Natural killer cell treated with Interleukin-12 subunit alpha and Interleukin-12 subunit beta and Interleukin-15 and Interleukin-18, amount 100 ng/mL, for 72 hours (primary cell): Measurements from ENCODE around the gene METTL5. TPM values are rescaled to one million over a fixed set of nuclear protein-coding genes. Genes with fewer than 3 reads are reported as not detected.
"Not testable (repeated sequence)": the region's sequence is repeated elsewhere in the genome, so short reads cannot be mapped to it uniquely, and the experiment has no call there.

Experiments used
- ATAC-seq, 2 donors: fragments of 150-1000 bp; cut with Tn5 transposase in 1 of 2; sonication (Bioruptor Pico), chemical (Tn5 transposase) in 1 of 2; 2 replicates each; pipeline ENCODE4 v1.10.0; 2021
- DNase-seq: peaks from one replicate; pipeline ENCODE4 v3.0.0; 2022; ENCODE audit warnings: low spot score
- H3K27ac Mint-ChIP-seq, 2 donors: 1 replicate in 1 of 2; 2 replicates in 1 of 2; pipeline ENCODE4 v1.8.0; 2022; ENCODE audit warnings: mixed read lengths in 2 of 2, mild to moderate bottlenecking in 1 of 2, moderate library complexity in 1 of 2
- H3K27me3 Mint-ChIP-seq, 2 donors: 1 replicate in 1 of 2; 2 replicates in 1 of 2; pipeline ENCODE4 v1.8.0; 2022; ENCODE audit warnings: mixed read lengths in 2 of 2
- H3K36me3 Mint-ChIP-seq: one replicate; pipeline ENCODE4 v1.8.0; 2022; ENCODE audit warnings: mixed read lengths
- H3K4me1 Mint-ChIP-seq, 2 donors: 1 replicate in 1 of 2; 2 replicates in 1 of 2; pipeline ENCODE4 v1.8.0; 2022; ENCODE audit warnings: low read depth in 2 of 2, mixed read lengths in 2 of 2, mild to moderate bottlenecking in 1 of 2
- H3K4me3 Mint-ChIP-seq: one replicate; pipeline ENCODE4 v1.8.0; 2022; ENCODE audit warnings: mixed read lengths
- H3K9me3 Mint-ChIP-seq: 2 replicates; pipeline ENCODE4 v1.8.0; 2022; ENCODE audit warnings: mixed read lengths
- total RNA-seq, 2 donors: library from RNA; stranded (reverse); gene quantifications; one replicate each; pipeline ENCODE4 v1.2.3, GENCODE V29; 2022

METTL5 gene
- 10 to 100 TPM; 50.7 to 56.9 TPM for total RNA-seq

- Mint-ChIP-seq H3K4me1 (peaks cover 51 to 55% of the 10 kb centered on the region in 2 donors), H3K4me3 (peak within 1 kb of the TSS; percentile 82), H3K9me3 (no peaks in the 10 kb centered on the region), H3K27ac (peak within 1 kb of the TSS; percentile 38 to 88), H3K36me3 (peaks cover 11% of the 10 kb centered on the region), H3K27me3 (no peaks in the 10 kb centered on the region)
- peak; percentile 84 for DNase-seq
- peak; percentile 80 to 87 for ATAC-seq
Measured at GRCh38 chr2:169824373-169825333, at the start of gene METTL5. Gene METTL5, minus strand, starts transcription at chr2:169824905. Its CDS starts 308 bp downstream, at chr2:169824597.

- no peak for DNase-seq
- no peak overlapping the region for H3K4me3 Mint-ChIP-seq
- peaks cover 6 to 9% of the 10 kb centered on the region in 2 donors for H3K4me1 Mint-ChIP-seq
- no peak overlapping the region for H3K27ac Mint-ChIP-seq
- H3K9me3 Mint-ChIP-seq, result no peaks in the 10 kb centered on the region
- H3K27me3 Mint-ChIP-seq, result no peaks in the 10 kb centered on the region
- ATAC-seq, result no peak
- peaks cover 5% of the 10 kb centered on the region for H3K36me3 Mint-ChIP-seq
Measured at GRCh38 chr2:169871994-169872393, 47.3 kb upstream of the METTL5 start.

GRCh38 chr2:169871369-169871768, 46.7 kb upstream of the METTL5 start:
- H3K36me3 Mint-ChIP-seq, ATAC-seq, DNase-seq, H3K4me3 Mint-ChIP-seq, H3K9me3 Mint-ChIP-seq, H3K27me3 Mint-ChIP-seq, H3K4me1 Mint-ChIP-seq, H3K27ac Mint-ChIP-seq: not testable (repeated sequence)

- Mint-ChIP-seq H3K36me3 (no peaks in the 10 kb centered on the region), H3K9me3 (no peaks in the 10 kb centered on the region), H3K27me3 (no peaks in the 10 kb centered on the region), H3K4me1 (peaks cover 14 to 16% of the 10 kb centered on the region in 2 donors), H3K4me3 (no peak overlapping the region), H3K27ac (no peak overlapping the region)
- DNase-seq (no peak), ATAC-seq (no peak)
Measured at GRCh38 chr2:169868951-169869350, 44.2 kb upstream of the METTL5 start.

GRCh38 chr2:169867579-169867978, 42.9 kb upstream of the METTL5 start:
- no peak for ATAC-seq
- H3K4me1 Mint-ChIP-seq, result peaks cover 27 to 28% of the 10 kb centered on the region in 2 donors
- no peak overlapping the region for H3K4me3 Mint-ChIP-seq
- no peaks in the 10 kb centered on the region for H3K36me3 Mint-ChIP-seq
- no peaks in the 10 kb centered on the region for H3K9me3 Mint-ChIP-seq
- H3K27ac Mint-ChIP-seq, result no peak overlapping the region
- no peak for DNase-seq
- no peaks in the 10 kb centered on the region for H3K27me3 Mint-ChIP-seq

GRCh38 chr2:169866230-169866629, 41.5 kb upstream of the METTL5 start:
- H3K27ac Mint-ChIP-seq, H3K9me3 Mint-ChIP-seq, H3K27me3 Mint-ChIP-seq, H3K4me3 Mint-ChIP-seq, H3K36me3 Mint-ChIP-seq, DNase-seq, ATAC-seq: not testable (repeated sequence)
- H3K4me1 Mint-ChIP-seq, result peaks cover 29 to 38% of the 10 kb centered on the region in 2 donors

GRCh38 chr2:169865492-169865891, 40.8 kb upstream of the METTL5 start:
- Mint-ChIP-seq H3K27me3 (no peaks in the 10 kb centered on the region), H3K4me1 (peaks cover 26 to 40% of the 10 kb centered on the region in 2 donors), H3K9me3 (no peaks in the 10 kb centered on the region)

GRCh38 chr2:169862816-169863215, 38.1 kb upstream of the METTL5 start:
- H3K9me3 Mint-ChIP-seq, result no peaks in the 10 kb centered on the region

More at GRCh38 chr2:169865492-169865891, 40.8 kb upstream of the METTL5 start:
- ATAC-seq (no peak), DNase-seq (no peak)
- Mint-ChIP-seq H3K36me3 (no peaks in the 10 kb centered on the region), H3K4me3 (no peak overlapping the region), H3K27ac (no peak overlapping the region)

GRCh38 chr2:169860149-169860548, 35.4 kb upstream of the METTL5 start:
- Mint-ChIP-seq H3K27ac (no peak overlapping the region), H3K4me3 (no peak overlapping the region), H3K9me3 (no peaks in the 10 kb centered on the region), H3K27me3 (no peaks in the 10 kb centered on the region), H3K36me3 (no peaks in the 10 kb centered on the region), H3K4me1 (peaks cover 18 to 34% of the 10 kb centered on the region in 2 donors)
- DNase-seq (no peak), ATAC-seq (no peak)

More at GRCh38 chr2:169862816-169863215, 38.1 kb upstream of the METTL5 start:
- Mint-ChIP-seq H3K4me1 (peaks cover 23 to 40% of the 10 kb centered on the region in 2 donors), H3K36me3 (no peaks in the 10 kb centered on the region), H3K4me3 (no peak overlapping the region), H3K27me3 (no peaks in the 10 kb centered on the region), H3K27ac (no peak overlapping the region)
- ATAC-seq, result no peak
- no peak for DNase-seq

- no peaks in the 10 kb centered on the region for H3K36me3 Mint-ChIP-seq
- H3K4me3 Mint-ChIP-seq, result no peak overlapping the region
- ATAC-seq, result no peak
- no peaks in the 10 kb centered on the region for H3K27me3 Mint-ChIP-seq
- peaks cover 17 to 34% of the 10 kb centered on the region in 2 donors for H3K4me1 Mint-ChIP-seq
- no peaks in the 10 kb centered on the region for H3K9me3 Mint-ChIP-seq
- DNase-seq, result no peak
- no peak overlapping the region for H3K27ac Mint-ChIP-seq
Measured at GRCh38 chr2:169859423-169859822, 34.7 kb upstream of the METTL5 start.

- H3K27ac Mint-ChIP-seq, H3K4me3 Mint-ChIP-seq, H3K9me3 Mint-ChIP-seq, DNase-seq, H3K36me3 Mint-ChIP-seq, H3K27me3 Mint-ChIP-seq, ATAC-seq: not testable (repeated sequence)
- peaks cover 16 to 17% of the 10 kb centered on the region in 2 donors for H3K4me1 Mint-ChIP-seq
Measured at GRCh38 chr2:169855281-169856258, 30.9 kb upstream of the METTL5 start.

- no peak overlapping the region for H3K27ac Mint-ChIP-seq
- H3K36me3 Mint-ChIP-seq, result no peaks in the 10 kb centered on the region
- ATAC-seq (no peak), DNase-seq (no peak)
- no peaks in the 10 kb centered on the region for H3K27me3 Mint-ChIP-seq
- no peak overlapping the region for H3K4me3 Mint-ChIP-seq
- H3K4me1 Mint-ChIP-seq, result peaks cover 10 to 18% of the 10 kb centered on the region in 2 donors
- no peaks in the 10 kb centered on the region for H3K9me3 Mint-ChIP-seq
Measured at GRCh38 chr2:169853041-169853668, 28.4 kb upstream of the METTL5 start.

GRCh38 chr2:169849710-169850109, 25.0 kb upstream of the METTL5 start:
- DNase-seq (no peak), ATAC-seq (no peak)
- Mint-ChIP-seq H3K9me3 (no peaks in the 10 kb centered on the region), H3K4me3 (no peak overlapping the region), H3K36me3 (no peaks in the 10 kb centered on the region), H3K4me1 (peaks cover 19 to 30% of the 10 kb centered on the region in 2 donors), H3K27ac (no peak overlapping the region), H3K27me3 (no peaks in the 10 kb centered on the region)
